Fibroblast of skin of scalp (primary cell): ENCODE measurements around the gene PDE3A.
"Not testable (repeated sequence)": the region's sequence is repeated elsewhere in the genome, so short reads cannot be mapped to it uniquely, and the experiment has no call there.

Experiments
- DNase-seq: peaks from one replicate; pipeline ENCODE4 v3.0.0-alpha.2; 2013

The PDE3A gene

GRCh38 chr12:20555771-20556170 lies 187.4 kb downstream of the PDE3A start:
- no peak for DNase-seq

- no peak for DNase-seq
Observed at GRCh38 chr12:20557096-20557495, 188.8 kb downstream of the PDE3A start.

- no peak for DNase-seq
Observed at GRCh38 chr12:20560935-20561334, 192.6 kb downstream of the PDE3A start.

GRCh38 chr12:20561871-20562270 lies 193.5 kb downstream of the PDE3A start:
- DNase-seq, result peak; percentile 54

GRCh38 chr12:20567413-20567812 lies 199.1 kb downstream of the PDE3A start:
- DNase-seq, result peak; percentile 30

- DNase-seq, result peak; percentile 34
Observed at GRCh38 chr12:20572451-20572850, 204.1 kb downstream of the PDE3A start.

- DNase-seq, result no peak
Observed at GRCh38 chr12:20576528-20576927, 208.2 kb downstream of the PDE3A start.

GRCh38 chr12:20577054-20577453 lies 208.7 kb downstream of the PDE3A start:
- no peak for DNase-seq

- no peak for DNase-seq
Observed at GRCh38 chr12:20578142-20578541, 209.8 kb downstream of the PDE3A start.

GRCh38 chr12:20585055-20585625 lies 216.8 kb downstream of the PDE3A start:
- no peak for DNase-seq

- DNase-seq, result no peak
Observed at GRCh38 chr12:20585913-20586312, 217.6 kb downstream of the PDE3A start.

- DNase-seq, result no peak
Observed at GRCh38 chr12:20588042-20588441, 219.7 kb downstream of the PDE3A start.

GRCh38 chr12:20590570-20590969 lies 222.2 kb downstream of the PDE3A start:
- no peak for DNase-seq

- DNase-seq, result no peak
Observed at GRCh38 chr12:20592556-20592955, 224.2 kb downstream of the PDE3A start.

GRCh38 chr12:20593611-20594010 lies 225.3 kb downstream of the PDE3A start:
- DNase-seq, result no peak

- no peak for DNase-seq
Observed at GRCh38 chr12:20596061-20596460, 227.7 kb downstream of the PDE3A start.

- no peak for DNase-seq
Observed at GRCh38 chr12:20599757-20600156, 231.4 kb downstream of the PDE3A start.

- DNase-seq, result peak; percentile 73
Observed at GRCh38 chr12:20601668-20602280, 233.4 kb downstream of the PDE3A start.

GRCh38 chr12:20602641-20603391 lies 234.5 kb downstream of the PDE3A start:
- peak; percentile 97 for DNase-seq

GRCh38 chr12:20604408-20605067 lies 236.2 kb downstream of the PDE3A start:
- no peak for DNase-seq

GRCh38 chr12:20615020-20615419 lies 246.7 kb downstream of the PDE3A start:
- DNase-seq, result not testable (repeated sequence)

- no peak for DNase-seq
Observed at GRCh38 chr12:20616093-20616492, 247.8 kb downstream of the PDE3A start.

- DNase-seq, result peak; percentile 57
Observed at GRCh38 chr12:20620261-20620660, 251.9 kb downstream of the PDE3A start.
